Astrocyte (in vitro differentiated cells and primary cell): Measurements from ENCODE around the gene PRKCD.

ENCODE experiments used
- EZH2 ChIP-seq: IDR thresholded peaks from 2 replicates; pipeline ENCODE4 v1.6.1; 2012; ENCODE audit warnings: mild to moderate bottlenecking, low read length, inconsistent platforms; ENCODE audit not compliant: insufficient read depth
- TF ChIP-seq, protein P1 (sequence below): IDR thresholded peaks from 2 replicates; pipeline ENCODE4 v1.5.1; 2011; ENCODE audit warnings: low read depth, mild to moderate bottlenecking, inconsistent platforms, low read length, moderate library complexity; ENCODE audit not compliant: insufficient read depth

- TF ChIP-seq, protein P1, sequence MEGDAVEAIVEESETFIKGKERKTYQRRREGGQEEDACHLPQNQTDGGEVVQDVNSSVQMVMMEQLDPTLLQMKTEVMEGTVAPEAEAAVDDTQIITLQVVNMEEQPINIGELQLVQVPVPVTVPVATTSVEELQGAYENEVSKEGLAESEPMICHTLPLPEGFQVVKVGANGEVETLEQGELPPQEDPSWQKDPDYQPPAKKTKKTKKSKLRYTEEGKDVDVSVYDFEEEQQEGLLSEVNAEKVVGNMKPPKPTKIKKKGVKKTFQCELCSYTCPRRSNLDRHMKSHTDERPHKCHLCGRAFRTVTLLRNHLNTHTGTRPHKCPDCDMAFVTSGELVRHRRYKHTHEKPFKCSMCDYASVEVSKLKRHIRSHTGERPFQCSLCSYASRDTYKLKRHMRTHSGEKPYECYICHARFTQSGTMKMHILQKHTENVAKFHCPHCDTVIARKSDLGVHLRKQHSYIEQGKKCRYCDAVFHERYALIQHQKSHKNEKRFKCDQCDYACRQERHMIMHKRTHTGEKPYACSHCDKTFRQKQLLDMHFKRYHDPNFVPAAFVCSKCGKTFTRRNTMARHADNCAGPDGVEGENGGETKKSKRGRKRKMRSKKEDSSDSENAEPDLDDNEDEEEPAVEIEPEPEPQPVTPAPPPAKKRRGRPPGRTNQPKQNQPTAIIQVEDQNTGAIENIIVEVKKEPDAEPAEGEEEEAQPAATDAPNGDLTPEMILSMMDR: no peak
- no peak for TF ChIP-seq EZH2
Observed at GRCh38 chr3:53242155-53242554, 81.1 kb downstream of the PRKCD start.
